A549 (cell line): ENCODE results near the gene RERE. TPM values are rescaled to one million over a fixed set of nuclear protein-coding genes. Genes with fewer than 3 reads are reported as not detected.
"Not testable (repeated sequence)": the region's sequence is repeated elsewhere in the genome, so short reads cannot be mapped to it uniquely, and the experiment has no call there.

Experiments
- ATAC-seq, 2 experiments: fragments of 200-7000 bp in 1 of 2; fragments of >200 bp in 1 of 2; cut with Nextera tagmentation in 1 of 2; cut with Tn5 transposase in 1 of 2; 3 replicates each; pipeline versions ENCODE4 v1.8.0 to v1.9.1; 2018 to 2020; ENCODE audit warnings: mild to moderate bottlenecking in 1 of 2, moderate library complexity in 1 of 2
- CTCF ChIA-PET: fragments of 300-600 bp; sonication (Branson Sonifier 250); formaldehyde crosslinking; extraction: SDS; loops from one replicate; lab custom pipeline; 2021; ENCODE audit warnings: antibody characterized with exemption, inconsistent platforms; lab: Yijun Ruan, JAX
- POLR2A ChIA-PET: fragments of 350-600 bp; formaldehyde crosslinking; extraction: SDS; loops from one replicate; lab custom pipeline; 2021; ENCODE audit warnings: antibody characterized with exemption, inconsistent platforms; lab: Yijun Ruan, JAX
- DNase-seq, 2 experiments: peaks; one replicate each; pipeline versions ENCODE4 v3.0.0 to v3.0.0-alpha.2; 2011 to 2016; ENCODE audit warnings: low read depth in 1 of 2, low spot score in 1 of 2
- FAIRE-seq: peaks from 2 replicates; lab custom pipeline; 2011; peaks lifted over from hg19 to GRCh38; lab: Jason Lieb, UNC
- H3K27ac ChIP-seq, 2 experiments: fragments of >200 bp; sonication (Bioruptor Twin); formaldehyde crosslinking; 3 replicates each; pipeline ENCODE4 v1.5.1; 2016 to 2017
- H3K4me1 ChIP-seq: fragments of >200 bp; sonication (Bioruptor Twin); formaldehyde crosslinking; 3 replicates; pipeline ENCODE4 v1.6.1; 2016
- H3K4me2 ChIP-seq: fragments of >200 bp; sonication (Bioruptor Twin); formaldehyde crosslinking; 3 replicates; pipeline ENCODE4 v1.6.1; 2016
- H3K4me3 ChIP-seq: fragments of >200 bp; sonication (Bioruptor Twin); formaldehyde crosslinking; 3 replicates; pipeline ENCODE4 v1.5.1; 2016
- H3K9me3 ChIP-seq: fragments of >200 bp; sonication (Bioruptor Twin); formaldehyde crosslinking; 3 replicates; pipeline ENCODE4 v1.6.1; 2016
- CEBPB ChIP-seq, 2 experiments: fragments of >200 bp in 1 of 2; sonication (Bioruptor Twin) in 1 of 2; formaldehyde crosslinking in 1 of 2; IDR thresholded peaks; 2 replicates each; pipeline ENCODE4 v1.6.1; 2012 to 2016
- CHD4 ChIP-seq: fragments of 200-600 bp; sonication (generic); IDR thresholded peaks from 2 replicates; pipeline ENCODE4 v1.6.1; 2016; ENCODE audit warnings: antibody characterized with exemption, mild to moderate bottlenecking, borderline replicate concordance
- ESRRA ChIP-seq: fragments of 150-350 bp; IDR thresholded peaks from 2 replicates; pipeline ENCODE4 v1.6.1; 2014; ENCODE audit warnings: mild to moderate bottlenecking, low read length, borderline replicate concordance
- FOXS1 ChIP-seq: fragments of 250-450 bp; sonication (Bioruptor Pico); IDR thresholded peaks from 2 replicates; pipeline ENCODE4 v1.5.0; 2020; ENCODE audit warnings: mild to moderate bottlenecking, moderate library complexity
- GATA3 ChIP-seq: IDR thresholded peaks from 2 replicates; pipeline ENCODE4 v1.6.1; 2012; ENCODE audit warnings: borderline replicate concordance
- HDAC2 ChIP-seq: fragments of 200-600 bp; sonication (generic); IDR thresholded peaks from 2 replicates; pipeline ENCODE4 v1.6.1; 2016
- HOXB5 ChIP-seq: fragments of 250-450 bp; sonication (Bioruptor Pico); IDR thresholded peaks from 2 replicates; pipeline ENCODE4 v1.5.0; 2020; ENCODE audit warnings: mild to moderate bottlenecking, moderate library complexity
- JUNB ChIP-seq: fragments of >200 bp; sonication (Bioruptor Twin); formaldehyde crosslinking; IDR thresholded peaks from 2 replicates; pipeline ENCODE4 v1.6.1; 2016
- KDM5A ChIP-seq: fragments of 200-600 bp; sonication (generic); IDR thresholded peaks from 2 replicates; pipeline ENCODE4 v1.6.1; 2016; ENCODE audit warnings: antibody characterized with exemption, mild to moderate bottlenecking
- MAZ ChIP-seq: fragments of 150-350 bp; IDR thresholded peaks from 2 replicates; pipeline ENCODE4 v1.6.1; 2014; ENCODE audit warnings: antibody characterized with exemption, low read depth, low read length, borderline replicate concordance
- NFE2L2 ChIP-seq: fragments of 150-350 bp; conservative IDR thresholded peaks from 2 replicates; pipeline ENCODE4 v1.6.1; 2014; ENCODE audit warnings: low read length
- NR3C1 ChIP-seq: fragments of >200 bp; sonication (Bioruptor Twin); formaldehyde crosslinking; IDR thresholded peaks from 3 replicates; pipeline ENCODE4 v1.6.1; 2017
- RNF2 ChIP-seq: fragments of 200-600 bp; sonication (generic); IDR thresholded peaks from 2 replicates; pipeline ENCODE4 v1.6.1; 2016; ENCODE audit warnings: low read depth, mild to moderate bottlenecking, antibody characterized with exemption, moderate library complexity, borderline replicate concordance
- SMC3 ChIP-seq: fragments of >200 bp; sonication (Bioruptor Twin); formaldehyde crosslinking; IDR thresholded peaks from 3 replicates; pipeline ENCODE4 v1.6.1; 2018; ENCODE audit warnings: inconsistent platforms
- SREBF2 ChIP-seq: fragments of 450-650 bp; IDR thresholded peaks from 2 replicates; pipeline ENCODE4 v1.6.1; 2014; ENCODE audit warnings: mild to moderate bottlenecking, moderate library complexity
- ZFP36 ChIP-seq: fragments of 450-650 bp; IDR thresholded peaks from 2 replicates; pipeline ENCODE4 v1.6.1; 2014; ENCODE audit warnings: borderline replicate concordance; ENCODE audit not compliant: partially characterized antibody
- WGBS: methylation state at CpG from one replicate; pipeline ENCODE4 v1.1.6; 2017; ENCODE audit errors: missing lambda C conversion rate; 5-methylcytosine and 5-hydroxymethylcytosine counted together
- polyA plus RNA-seq, 4 experiments: library from polyadenylated mRNA; depleted of rRNA in 3 of 4; stranded (reverse); fragments of >200 nt; fragmentation: RNase III in 1 of 4; extraction: RNeasy Plus Mini Kit Qiagen cat#74134 plus additional on column Dnase treatment in 1 of 4; gene quantifications; 2 replicates in 3 of 4; 3 replicates in 1 of 4; pipeline ENCODE4 v1.2.3, GENCODE V29; 2011 to 2017
- TF ChIP-seq, protein P1 (sequence below): fragments of >200 bp; sonication (Bioruptor Twin); formaldehyde crosslinking; IDR thresholded peaks from 2 replicates; pipeline ENCODE4 v1.6.1; 2016
- TF ChIP-seq, protein P2 (sequence below): fragments of 150-350 bp; IDR thresholded peaks from 2 replicates; pipeline ENCODE4 v1.6.1; 2014; ENCODE audit warnings: low read depth, mild to moderate bottlenecking, low read length

The RERE gene
- polyA plus RNA-seq, 2 of the 4 experiments (the other 2 are of a cell fraction): 12.6 to 28.6 TPM

DNA sequence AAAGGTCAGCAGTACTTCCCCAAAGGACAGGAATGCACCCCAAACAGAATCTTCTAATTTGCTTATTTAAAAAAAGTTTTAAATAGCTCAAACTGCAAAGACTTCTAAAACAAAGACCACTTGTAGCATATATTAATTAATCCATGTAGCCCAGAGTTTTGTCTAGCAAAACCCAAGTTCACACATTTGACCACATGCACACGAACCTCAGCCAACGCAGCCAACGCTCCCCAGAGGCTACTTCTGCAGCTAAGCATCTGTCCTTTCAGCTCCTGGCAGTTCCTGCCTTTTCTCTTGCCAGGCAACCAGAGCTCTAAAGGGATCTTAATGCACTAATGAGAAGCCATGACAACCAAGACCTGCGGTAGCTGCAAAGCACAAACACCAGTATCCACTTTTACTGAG, 89.6 kb downstream of the RERE start (continued):
- no peak for TF ChIP-seq SREBF2
- TF ChIP-seq JUNB: no peak
- TF ChIP-seq HOXB5 (CRISPR knock-in tag): no peak
- no peak for TF ChIP-seq RNF2
- no peak for TF ChIP-seq NR3C1
- no peak for TF ChIP-seq MAZ
- no peak for TF ChIP-seq KDM5A

DNA sequence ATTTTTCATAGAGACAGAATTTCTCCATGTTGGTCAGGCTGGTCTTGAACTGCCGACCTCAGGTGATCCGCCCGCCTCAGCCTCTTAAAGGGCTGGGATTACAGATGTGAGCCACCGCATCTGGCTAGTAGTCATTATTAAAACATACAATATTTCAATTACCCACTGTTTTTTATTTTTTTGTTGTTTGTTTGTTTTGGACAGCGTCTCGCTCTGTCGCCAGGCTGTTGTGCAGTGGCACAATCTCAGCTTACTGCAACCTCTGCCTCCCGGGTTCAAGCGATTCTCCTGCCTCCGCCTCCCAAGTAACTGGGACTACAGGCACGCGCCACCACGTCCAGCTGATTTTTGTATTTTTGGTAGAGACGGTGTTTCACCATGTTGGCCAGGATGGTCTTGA, 90.1 kb downstream of the RERE start:
- WGBS: 92% methylated on average over 14 of the region's 14 CpGs
- CTCF ChIA-PET: interaction anchor here (0.8 to 5.3 kb wide), 30 partner anchors 11 to 332 kb away, joined by 3 to 50 read pairs (median 4); no protein-coding TSS in a partner anchor
- DNase-seq, H3K4me2 ChIP-seq, H3K9me3 ChIP-seq, POLR2A ChIA-PET, H3K4me3 ChIP-seq, H3K27ac ChIP-seq, ATAC-seq, FAIRE-seq: not testable (repeated sequence)
- H3K4me1 ChIP-seq: peaks cover 13% of the 10 kb centered on the region; the same call in 2 of the 3 replicates

DNA sequence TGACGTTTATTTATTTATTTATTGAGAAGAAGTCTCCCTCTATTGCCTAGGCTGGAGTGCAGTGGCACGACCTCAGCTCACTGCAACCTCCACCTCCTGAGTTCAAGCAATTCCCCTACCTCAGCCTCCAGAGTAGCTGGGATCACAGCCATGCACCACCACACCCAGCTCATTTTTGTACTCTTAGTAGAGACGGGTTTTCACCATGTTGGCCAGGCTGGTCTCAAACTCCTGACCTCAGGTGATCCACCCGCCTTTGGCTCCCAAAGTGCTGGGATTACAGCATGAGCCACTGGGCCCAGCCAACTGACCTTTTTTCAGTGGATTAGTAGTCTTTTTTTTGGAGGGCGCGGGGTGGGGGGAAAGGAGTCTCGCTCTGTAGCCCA, 90.6 kb downstream of the RERE start:
- 50% methylated on average over 7 of the region's 7 CpGs for WGBS
- peaks cover 13% of the 10 kb centered on the region; the same call in 2 of the 3 replicates for H3K4me1 ChIP-seq
- ATAC-seq: peak in 1 of 2 experiments; percentile 67; a peak in 2 of 6 replicates
- POLR2A ChIA-PET, FAIRE-seq, DNase-seq, H3K4me3 ChIP-seq, H3K27ac ChIP-seq, H3K9me3 ChIP-seq, H3K4me2 ChIP-seq: not testable (repeated sequence)
- CTCF ChIA-PET: interaction anchor here (0.8 to 5.3 kb wide), 57 partner anchors 10 to 556 kb away, joined by 3 to 50 read pairs (median 4); no protein-coding TSS in a partner anchor

DNA sequence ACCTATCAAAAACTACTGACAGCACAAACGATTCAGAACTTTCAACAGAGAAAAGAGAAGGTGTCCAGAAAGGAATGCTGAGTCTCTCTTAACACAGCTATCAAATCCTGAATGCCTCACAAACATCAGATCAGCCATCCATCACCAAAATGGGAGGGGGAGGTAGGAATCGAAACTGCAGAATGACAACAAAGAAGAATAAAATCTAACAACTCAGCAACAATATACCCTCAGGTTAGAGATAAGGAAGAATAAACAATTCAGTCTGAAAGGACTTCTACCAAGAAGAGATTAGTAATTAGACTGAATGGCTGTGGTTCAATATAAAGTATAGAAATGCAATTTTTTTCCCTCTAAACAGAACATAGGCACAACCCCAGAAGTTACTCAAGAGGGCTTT, 94.4 kb downstream of the RERE start:
- Histone ChIP-seq H3K4me3 (no peak overlapping the region), H3K4me1 (peaks cover 27% of the 10 kb centered on the region), H3K27ac (no peak overlapping the region), H3K4me2 (peak overlapping the region; percentile 7; the same call in 1 of the 3 replicates), H3K9me3 (no peaks in the 10 kb centered on the region)
- CTCF ChIA-PET: interaction anchor here (1.6 to 2.3 kb wide), 2 partner anchors 125 to 162 kb away, joined by 6 to 7 read pairs; no protein-coding TSS in a partner anchor
- DNase-seq: no peak
- whole genome bisulfite sequencing: 43% methylated on average over 2 of the region's 2 CpGs
- no peak for FAIRE-seq
- ATAC-seq: no peak
- TF ChIP-seq, protein P1, sequence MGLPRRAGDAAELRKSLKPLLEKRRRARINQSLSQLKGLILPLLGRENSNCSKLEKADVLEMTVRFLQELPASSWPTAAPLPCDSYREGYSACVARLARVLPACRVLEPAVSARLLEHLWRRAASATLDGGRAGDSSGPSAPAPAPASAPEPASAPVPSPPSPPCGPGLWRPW: no peak
- TF ChIP-seq SREBF2 (no peak), GATA3 (no peak), NFE2L2 (no peak)
- TF ChIP-seq, protein P2, sequence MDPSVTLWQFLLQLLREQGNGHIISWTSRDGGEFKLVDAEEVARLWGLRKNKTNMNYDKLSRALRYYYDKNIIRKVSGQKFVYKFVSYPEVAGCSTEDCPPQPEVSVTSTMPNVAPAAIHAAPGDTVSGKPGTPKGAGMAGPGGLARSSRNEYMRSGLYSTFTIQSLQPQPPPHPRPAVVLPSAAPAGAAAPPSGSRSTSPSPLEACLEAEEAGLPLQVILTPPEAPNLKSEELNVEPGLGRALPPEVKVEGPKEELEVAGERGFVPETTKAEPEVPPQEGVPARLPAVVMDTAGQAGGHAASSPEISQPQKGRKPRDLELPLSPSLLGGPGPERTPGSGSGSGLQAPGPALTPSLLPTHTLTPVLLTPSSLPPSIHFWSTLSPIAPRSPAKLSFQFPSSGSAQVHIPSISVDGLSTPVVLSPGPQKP: no peak
- POLR2A ChIA-PET: interaction anchor here (0.8 kb wide), 1 partner anchor 93 kb away, joined by 3 read pairs; no protein-coding TSS in a partner anchor

DNA sequence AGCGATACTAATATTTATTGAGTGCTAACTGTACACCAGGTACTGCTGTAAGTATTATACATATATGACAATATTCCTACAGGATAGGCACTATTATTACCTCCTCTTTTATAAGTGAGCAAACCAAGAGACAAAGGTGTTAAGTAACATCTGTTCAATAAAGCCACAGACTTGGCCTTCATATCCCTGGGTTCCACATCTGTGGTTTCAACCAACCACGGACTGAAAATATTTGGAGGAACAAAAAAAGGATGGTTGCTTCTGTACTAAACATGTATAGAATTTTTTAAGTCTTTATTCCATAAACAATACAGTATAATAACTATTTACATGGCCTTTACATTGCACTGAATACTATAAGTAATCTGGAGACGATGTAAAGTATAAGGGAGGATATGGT, 95.1 kb downstream of the RERE start:
- CTCF ChIA-PET: interaction anchor here (1.3 to 2.3 kb wide), 2 partner anchors 126 to 127 kb away, joined by 4 to 7 read pairs; no protein-coding TSS in a partner anchor
- Histone ChIP-seq H3K4me2 (no peak overlapping the region), H3K27ac (no peak overlapping the region), H3K4me3 (no peak overlapping the region), H3K4me1 (peaks cover 34% of the 10 kb centered on the region), H3K9me3 (no peaks in the 10 kb centered on the region)
- FAIRE-seq (no peak), DNase-seq (no peak), ATAC-seq (no peak)
- 94% methylated on average over 3 of the region's 3 CpGs for WGBS
- TF ChIP-seq ZFP36 (no peak), CEBPB (IDR thresholded peaks at IDR 0.05) (no peak), FOXS1 (CRISPR knock-in tag) (no peak), SMC3 (no peak), CHD4 (no peak), HDAC2 (no peak), HOXB5 (CRISPR knock-in tag) (no peak), JUNB (no peak), ESRRA (no peak)
- POLR2A ChIA-PET: no interaction called here
